HG03097 (cell line): ENCODE data around the gene RPS17.
"Not testable (repeated sequence)": the region's sequence is repeated elsewhere in the genome, so short reads cannot be mapped to it uniquely, and the experiment has no call there.

Source experiments
- ATAC-seq: cut with Tn5 transposase; IDR thresholded peaks from one replicate; pipeline ENCODE4 v1.9.1; 2021; ENCODE audit not compliant: unreplicated experiment, low FRiP score

Gene RPS17

GRCh38 chr15:82549199-82549665 lies 9.0 kb upstream of the RPS17 start:
- ATAC-seq, result no peak

DNA sequence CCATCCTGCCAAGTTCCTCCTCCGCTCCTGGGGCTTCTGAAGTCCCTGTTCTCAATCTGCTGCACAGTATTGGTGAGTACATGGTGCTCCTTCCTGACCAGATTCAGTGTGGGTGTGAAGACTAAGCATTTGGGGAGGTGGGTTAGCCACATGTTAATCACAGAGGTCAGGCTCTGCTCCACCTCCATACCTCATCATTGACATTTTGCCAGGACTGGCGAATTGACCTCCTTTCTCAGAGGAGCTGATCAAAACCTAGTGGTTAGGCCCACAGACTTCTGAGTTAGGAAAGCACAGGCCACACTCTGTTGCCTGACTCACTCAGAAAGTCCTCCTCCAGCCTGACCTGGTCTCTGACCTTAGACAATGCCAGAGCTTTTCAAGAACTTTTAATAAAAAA lies 8.4 kb upstream of the RPS17 start:
- ATAC-seq, result no peak

DNA sequence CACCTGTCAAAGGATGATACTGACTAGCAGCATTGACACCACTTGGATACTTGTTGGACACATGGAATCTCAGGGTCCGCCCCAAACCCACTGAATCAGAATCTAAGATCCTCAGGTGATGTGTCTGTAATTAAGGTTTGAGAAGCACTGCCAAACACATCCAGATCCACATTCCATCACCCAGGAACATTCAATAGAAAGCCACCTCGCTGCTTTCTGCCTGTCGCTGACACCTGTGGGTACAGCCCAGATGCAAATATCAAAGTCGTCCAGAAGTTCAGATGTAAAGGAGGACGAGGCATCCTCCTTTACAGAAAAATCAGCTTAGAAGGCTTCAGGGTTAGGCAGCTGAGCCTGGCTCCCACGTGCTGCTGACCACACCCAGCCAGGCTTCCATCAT lies 5.2 kb upstream of the RPS17 start:
- ATAC-seq, result no peak

DNA sequence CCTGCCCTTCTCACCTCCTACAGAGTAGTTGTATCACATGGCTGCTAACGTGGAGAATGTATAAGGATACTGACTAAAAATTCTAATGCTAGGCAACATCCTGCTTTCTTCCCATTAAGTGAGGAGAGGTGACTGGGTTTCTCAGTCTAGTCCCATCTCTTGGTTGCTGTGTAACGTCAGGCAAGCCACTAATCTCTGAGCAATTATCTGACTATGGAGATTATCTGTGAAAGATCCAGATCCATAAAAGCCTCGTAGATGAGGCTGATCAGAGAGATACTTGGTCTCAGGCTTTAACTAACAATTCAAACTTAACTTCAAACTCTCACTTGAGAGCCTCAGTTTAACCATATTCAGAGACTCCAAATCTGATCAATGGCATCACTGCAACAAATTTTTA lies 4.7 kb upstream of the RPS17 start:
- no peak for ATAC-seq

DNA sequence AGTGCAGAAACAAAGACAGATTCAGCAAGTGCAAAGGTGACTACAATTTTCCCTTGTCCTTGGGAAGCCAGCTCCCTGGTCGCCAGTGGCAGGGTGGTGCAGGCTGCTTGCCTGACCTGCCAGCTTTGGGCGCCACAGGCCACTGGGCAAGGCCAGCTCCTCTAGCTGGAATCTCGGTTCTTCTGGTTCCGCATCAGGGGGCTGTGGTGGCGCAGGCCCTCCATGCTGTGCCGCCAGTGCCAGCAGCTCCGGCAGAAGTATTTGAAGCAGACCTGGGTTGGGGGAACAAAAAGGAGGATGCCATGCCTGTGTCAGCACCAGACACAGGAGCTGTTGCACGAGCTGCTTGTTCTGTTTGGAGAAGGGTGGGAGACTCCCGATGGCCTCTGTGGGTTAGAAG lies 4.2 kb upstream of the RPS17 start:
- no peak for ATAC-seq

GRCh38 chr15:82543160-82543559 lies 2.9 kb upstream of the RPS17 start:
- ATAC-seq, result no peak

DNA sequence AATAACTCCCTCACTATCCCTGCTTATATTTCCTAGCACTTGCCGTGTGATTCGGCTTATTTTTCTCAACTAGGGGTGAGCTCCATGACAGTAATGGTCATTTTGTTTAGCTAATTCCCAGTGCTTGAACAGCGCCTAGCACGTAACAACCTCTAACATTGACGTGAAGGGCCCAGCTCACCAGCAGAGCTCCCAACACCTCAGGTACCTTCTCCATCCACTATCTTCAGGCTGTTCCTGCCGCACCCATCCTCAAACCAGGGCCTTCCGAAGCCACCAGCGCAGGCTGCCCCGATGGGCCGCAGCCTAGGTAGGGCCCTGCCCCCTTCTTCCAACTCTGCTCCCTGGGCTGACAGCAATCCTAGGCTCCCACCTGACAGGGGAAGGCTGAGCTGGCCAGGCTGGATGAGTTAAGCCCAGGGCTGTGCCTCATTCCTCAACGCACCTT lies 751 bp upstream of the RPS17 start:
- no peak for ATAC-seq

GRCh38 chr15:82539691-82540054 lies 584 bp downstream of the RPS17 start:
- ATAC-seq, result no peak

- ATAC-seq, result no peak
Observed at GRCh38 chr15:82538961-82539690, 1.1 kb downstream of the RPS17 start.

- ATAC-seq, result no peak
Observed at GRCh38 chr15:82537351-82537908, 2.8 kb downstream of the RPS17 start.

DNA sequence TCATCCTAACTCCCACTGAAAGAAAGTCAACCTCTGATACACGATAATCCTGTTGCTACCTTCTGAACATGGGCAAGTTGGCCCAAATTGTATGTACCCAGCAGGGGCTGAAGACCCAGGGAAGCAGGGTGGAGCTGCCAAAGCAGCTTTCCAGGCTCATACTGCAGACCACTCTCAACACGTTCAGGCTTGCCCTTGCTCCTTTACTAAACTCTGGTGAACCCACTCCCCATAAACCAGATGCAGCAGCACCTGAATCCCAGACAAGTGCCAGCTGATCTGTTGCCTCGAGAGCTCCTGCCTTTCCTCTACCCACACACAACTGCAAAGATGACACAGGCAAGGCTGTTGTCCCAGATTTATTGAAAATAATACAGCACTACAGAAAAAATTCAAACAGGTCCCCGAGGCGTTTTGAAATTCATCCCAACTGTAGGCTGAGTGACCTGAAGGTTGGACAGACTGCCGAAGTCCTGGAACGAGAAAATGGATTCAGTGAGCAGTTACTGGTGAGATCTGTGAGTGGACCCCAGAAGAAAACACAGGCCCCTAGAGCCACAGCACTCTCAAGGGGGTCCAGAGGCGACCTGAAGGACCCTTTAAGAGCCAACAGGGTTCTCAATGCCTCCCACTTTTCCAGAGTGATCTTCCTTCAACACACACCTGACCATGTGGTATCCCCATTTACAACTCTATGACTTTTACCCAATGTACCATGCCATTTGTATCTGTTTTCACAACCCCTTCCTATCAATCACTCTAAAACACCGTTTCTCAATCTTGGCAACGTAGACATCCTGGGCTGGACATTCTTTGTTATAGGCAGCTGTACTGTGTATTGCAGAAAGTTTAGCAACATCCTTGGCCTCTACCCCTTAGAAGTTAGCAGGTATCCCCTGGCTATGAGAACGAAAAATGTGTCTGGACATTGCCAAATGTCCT lies 3.6 kb downstream of the RPS17 start:
- ATAC-seq, result no peak

DNA sequence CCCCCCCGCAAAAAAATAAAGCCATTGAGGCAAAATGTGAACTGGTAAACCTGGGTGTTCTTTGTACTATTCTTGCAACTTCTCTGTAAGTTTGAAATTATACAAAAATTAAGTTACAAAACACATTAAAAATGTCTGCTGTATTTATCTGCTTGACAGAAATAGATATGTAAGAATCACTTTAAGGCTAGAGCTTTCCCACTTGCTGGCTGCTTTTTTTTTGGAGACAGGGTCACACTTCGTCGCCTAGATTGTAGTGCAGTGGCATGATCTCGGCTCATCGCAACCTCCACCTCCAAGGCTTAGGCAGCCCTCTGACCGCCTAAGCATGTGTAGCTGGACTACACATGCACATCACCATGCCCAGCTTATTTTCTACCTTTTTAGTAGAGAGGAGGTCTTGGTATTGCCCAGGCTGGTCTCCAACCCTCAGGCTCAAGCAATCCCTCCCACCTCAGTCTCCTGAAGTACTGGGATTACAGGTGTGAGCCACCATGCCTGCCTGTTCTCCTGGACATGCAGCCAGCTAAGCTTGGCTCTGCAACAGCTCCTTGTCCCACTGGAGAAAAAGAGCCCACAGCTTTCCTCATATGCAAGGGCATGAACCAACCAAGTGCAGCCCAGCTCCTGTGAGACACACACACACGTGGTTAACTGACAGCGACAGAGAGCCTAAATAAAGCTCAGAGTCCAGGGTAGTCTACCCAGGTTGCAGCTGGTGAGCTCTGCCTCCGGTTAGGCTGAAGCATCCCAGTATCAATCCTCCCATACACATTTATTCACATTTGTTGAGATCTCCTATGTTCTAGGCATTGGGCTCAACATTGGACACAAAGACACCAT lies 4.5 kb downstream of the RPS17 start:
- no peak for ATAC-seq

DNA sequence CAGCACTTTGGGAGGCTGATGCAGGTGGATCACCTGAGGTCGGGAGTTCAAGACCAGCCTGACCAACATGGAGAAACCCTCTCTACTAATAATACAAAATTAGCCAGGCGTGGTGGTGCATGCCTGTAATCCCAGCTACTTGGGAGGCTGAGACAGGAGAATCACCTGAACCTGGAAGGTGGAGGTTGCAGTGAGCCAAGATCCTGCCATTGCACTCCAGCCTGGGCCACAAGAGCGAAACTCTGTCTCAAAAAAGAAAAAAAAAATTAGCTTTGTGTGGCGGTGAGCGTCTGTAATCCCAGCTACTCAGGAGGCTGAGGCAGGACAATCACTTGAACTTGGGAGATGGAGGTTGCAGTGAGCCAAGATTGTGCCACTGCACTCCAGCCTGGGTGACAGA lies 5.1 kb downstream of the RPS17 start:
- not testable (repeated sequence) for ATAC-seq

DNA sequence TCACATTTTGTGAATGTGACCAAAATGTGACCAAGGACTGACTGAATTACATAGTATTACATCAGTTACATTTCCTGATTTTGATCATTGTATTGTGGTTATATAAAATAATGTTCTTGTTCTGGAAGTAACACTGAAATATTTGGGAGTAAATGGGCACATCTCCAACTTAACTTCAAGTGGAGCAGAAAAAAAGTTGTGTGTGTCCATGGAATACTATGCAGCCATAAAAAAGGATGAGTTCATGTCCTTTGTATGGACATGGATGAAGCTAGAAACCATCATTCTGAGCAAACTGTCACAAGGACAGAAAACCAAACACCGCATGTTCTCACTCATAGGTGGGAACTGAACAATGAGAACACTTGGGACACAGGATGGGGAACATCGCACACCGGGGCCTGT lies 5.8 kb downstream of the RPS17 start:
- not testable (repeated sequence) for ATAC-seq

GRCh38 chr15:82533801-82534200 lies 6.5 kb downstream of the RPS17 start:
- no peak for ATAC-seq

GRCh38 chr15:82532991-82533481 lies 7.2 kb downstream of the RPS17 start:
- no peak for ATAC-seq

DNA sequence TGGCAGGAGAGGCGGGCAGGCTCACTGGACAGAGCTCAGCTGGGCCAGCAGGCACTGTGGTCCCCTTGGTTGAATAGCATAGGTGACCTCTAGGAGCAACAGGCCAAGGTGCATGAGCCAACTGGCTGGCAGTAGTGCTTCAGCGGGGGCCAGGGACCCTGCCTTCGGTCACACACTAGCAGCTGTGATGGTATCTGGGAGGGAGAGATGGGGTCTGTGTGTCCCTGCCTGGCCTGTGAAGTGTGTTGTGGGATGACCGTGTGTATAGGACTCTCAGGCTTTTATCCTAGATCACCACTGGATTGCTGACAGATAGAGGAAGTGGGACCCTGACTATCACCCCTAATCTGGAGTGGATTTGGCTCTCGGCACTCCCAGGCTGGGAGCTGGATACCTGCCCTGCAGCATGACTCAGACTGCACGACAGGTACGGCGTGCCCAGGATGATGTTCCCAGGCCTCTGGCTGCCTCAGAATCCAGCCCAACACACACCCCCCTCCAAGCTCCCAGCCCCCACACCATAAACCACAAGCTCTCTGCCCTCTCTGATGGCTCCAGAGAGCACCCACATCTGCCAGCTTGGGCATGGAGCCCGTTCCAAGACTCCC lies 7.8 kb downstream of the RPS17 start:
- ATAC-seq, result no peak

GRCh38 chr15:82531496-82532382 lies 8.5 kb downstream of the RPS17 start:
- ATAC-seq, result no peak
